GM19043 (cell line): ENCODE results near the gene CCNYL1.
"Not testable (repeated sequence)": the region's sequence is repeated elsewhere in the genome, so short reads cannot be mapped to it uniquely, and the experiment has no call there.

Experiments used
- ATAC-seq: cut with Tn5 transposase; IDR thresholded peaks from one replicate; pipeline ENCODE4 v1.9.1; 2021; ENCODE audit warnings: low read depth; ENCODE audit not compliant: unreplicated experiment

The CCNYL1 gene

GRCh38 chr2:207733597-207734240 lies 22.3 kb downstream of the CCNYL1 start:
- no peak for ATAC-seq

- ATAC-seq = no peak
These were observed 22.8 kb downstream of the CCNYL1 start for GRCh38 chr2:207734264-207734635.

- no peak for ATAC-seq
These were observed 23.4 kb downstream of the CCNYL1 start for GRCh38 chr2:207734636-207735512.

GRCh38 chr2:207735513-207735859 lies 24.0 kb downstream of the CCNYL1 start:
- ATAC-seq = not testable (repeated sequence)

GRCh38 chr2:207743514-207743913 lies 32.1 kb downstream of the CCNYL1 start:
- no peak for ATAC-seq

GRCh38 chr2:207744050-207744449 lies 32.6 kb downstream of the CCNYL1 start:
- no peak for ATAC-seq

- ATAC-seq = no peak
These were observed 33.0 kb downstream of the CCNYL1 start for GRCh38 chr2:207744451-207744850.

- ATAC-seq = peak; percentile 90
These were observed 34.7 kb downstream of the CCNYL1 start for GRCh38 chr2:207746131-207746530.

- ATAC-seq = no peak
These were observed 36.5 kb downstream of the CCNYL1 start for GRCh38 chr2:207747653-207748560.

GRCh38 chr2:207748993-207749392 lies 37.6 kb downstream of the CCNYL1 start:
- ATAC-seq = no peak

- ATAC-seq = no peak
These were observed 38.4 kb downstream of the CCNYL1 start for GRCh38 chr2:207749873-207750272.

GRCh38 chr2:207750345-207750744 lies 38.9 kb downstream of the CCNYL1 start:
- ATAC-seq = no peak

- ATAC-seq = no peak
These were observed 39.4 kb downstream of the CCNYL1 start for GRCh38 chr2:207750876-207751275.

- ATAC-seq = not testable (repeated sequence)
These were observed 42.2 kb downstream of the CCNYL1 start for GRCh38 chr2:207753688-207754087.

- ATAC-seq = no peak
These were observed 43.3 kb downstream of the CCNYL1 start for GRCh38 chr2:207754498-207755383.

GRCh38 chr2:207758025-207758424 lies 46.6 kb downstream of the CCNYL1 start:
- ATAC-seq = no peak

GRCh38 chr2:207759890-207760289 lies 48.5 kb downstream of the CCNYL1 start:
- no peak for ATAC-seq

GRCh38 chr2:207760453-207760852 lies 49.0 kb downstream of the CCNYL1 start:
- no peak for ATAC-seq

- not testable (repeated sequence) for ATAC-seq
These were observed 50.0 kb downstream of the CCNYL1 start for GRCh38 chr2:207761426-207761825.

- no peak for ATAC-seq
These were observed 50.7 kb downstream of the CCNYL1 start for GRCh38 chr2:207762146-207762545.
